Common myeloid progenitor, CD34-positive (primary cell): ENCODE measurements around the gene ZGRF1.

Source experiments
- CTCF ChIA-PET: fragments of 350-600 bp; sonication (Branson Sonifier 250); formaldehyde crosslinking; loops from one replicate; lab custom pipeline; 2021; ENCODE audit warnings: antibody characterized with exemption; lab: Charles Lee
- POLR2A ChIA-PET: fragments of 350-600 bp; sonication (Branson Sonifier 250); formaldehyde crosslinking; loops from one replicate; lab custom pipeline; 2021; ENCODE audit warnings: antibody characterized with exemption; lab: Charles Lee
- DNase-seq, 3 donors: peaks; one replicate each; pipeline versions ENCODE4 v3.0.0 to v3.0.0-alpha.2; 2013
- H3K27ac ChIP-seq, 2 experiments: 1 replicate in 1 of 2; 2 replicates in 1 of 2; pipeline ENCODE4 v1.7.0; 2013; ENCODE audit warnings: inconsistent platforms in 2 of 2, low read length in 2 of 2, mild to moderate bottlenecking in 2 of 2, low read depth in 1 of 2, moderate library complexity in 1 of 2; ENCODE audit not compliant: severe bottlenecking in 2 of 2, insufficient read depth in 1 of 2, poor library complexity in 1 of 2
- H3K27me3 ChIP-seq, 5 experiments: replicated peaks in 2 of 5; 1 replicate in 3 of 5; 2 replicates in 2 of 5; pipeline versions ENCODE4 v1.6.1 to v1.7.0; 2013; ENCODE audit warnings: low read length in 4 of 5, mild to moderate bottlenecking in 2 of 5, moderate library complexity in 2 of 5, inconsistent platforms in 1 of 5; ENCODE audit not compliant: insufficient read depth in 5 of 5, control insufficient read depth in 4 of 5
- H3K36me3 ChIP-seq, 4 experiments: 1 replicate in 2 of 4; 2 replicates in 2 of 4; pipeline versions ENCODE4 v1.6.1 to v1.7.0; 2013; ENCODE audit warnings: low read length in 3 of 4, control low read depth in 1 of 4, mild to moderate bottlenecking in 1 of 4; ENCODE audit not compliant: control insufficient read depth in 4 of 4, insufficient read depth in 4 of 4
- H3K4me1 ChIP-seq, 4 experiments: 1 replicate in 3 of 4; 2 replicates in 1 of 4; pipeline versions ENCODE4 v1.6.1 to v1.7.1; 2013; ENCODE audit warnings: low read length in 3 of 4, mild to moderate bottlenecking in 3 of 4, control low read depth in 1 of 4, inconsistent platforms in 1 of 4, moderate library complexity in 1 of 4; ENCODE audit not compliant: control insufficient read depth in 4 of 4, insufficient read depth in 4 of 4; ENCODE audit errors: control extremely low read depth in 1 of 4
- H3K4me3 ChIP-seq, 7 experiments: 1 replicate in 4 of 7; 2 replicates in 3 of 7; pipeline versions ENCODE4 v1.5.1 to v1.7.0; 2013; ENCODE audit warnings: mild to moderate bottlenecking in 7 of 7, low read length in 6 of 7, moderate library complexity in 6 of 7, inconsistent platforms in 2 of 7, low read depth in 2 of 7, control low read depth in 1 of 7; ENCODE audit not compliant: insufficient read depth in 4 of 7, control insufficient read depth in 1 of 7; ENCODE audit errors: extremely low read depth in 1 of 7
- H3K9me3 ChIP-seq, 5 experiments: 1 replicate in 4 of 5; 2 replicates in 1 of 5; pipeline versions ENCODE4 v1.6.1 to v1.7.1; 2013; ENCODE audit warnings: low read length in 4 of 5, mild to moderate bottlenecking in 2 of 5, inconsistent platforms in 1 of 5, low read depth in 1 of 5, moderate library complexity in 1 of 5; ENCODE audit not compliant: control insufficient read depth in 4 of 5, insufficient read depth in 2 of 5; ENCODE audit errors: control extremely low read depth in 1 of 5
- WGBS: methylation state at CpG from one replicate; pipeline ENCODE4 v1.1.5; 2013; ENCODE audit not compliant: insufficient coverage; 5-methylcytosine and 5-hydroxymethylcytosine counted together

Gene ZGRF1

DNA sequence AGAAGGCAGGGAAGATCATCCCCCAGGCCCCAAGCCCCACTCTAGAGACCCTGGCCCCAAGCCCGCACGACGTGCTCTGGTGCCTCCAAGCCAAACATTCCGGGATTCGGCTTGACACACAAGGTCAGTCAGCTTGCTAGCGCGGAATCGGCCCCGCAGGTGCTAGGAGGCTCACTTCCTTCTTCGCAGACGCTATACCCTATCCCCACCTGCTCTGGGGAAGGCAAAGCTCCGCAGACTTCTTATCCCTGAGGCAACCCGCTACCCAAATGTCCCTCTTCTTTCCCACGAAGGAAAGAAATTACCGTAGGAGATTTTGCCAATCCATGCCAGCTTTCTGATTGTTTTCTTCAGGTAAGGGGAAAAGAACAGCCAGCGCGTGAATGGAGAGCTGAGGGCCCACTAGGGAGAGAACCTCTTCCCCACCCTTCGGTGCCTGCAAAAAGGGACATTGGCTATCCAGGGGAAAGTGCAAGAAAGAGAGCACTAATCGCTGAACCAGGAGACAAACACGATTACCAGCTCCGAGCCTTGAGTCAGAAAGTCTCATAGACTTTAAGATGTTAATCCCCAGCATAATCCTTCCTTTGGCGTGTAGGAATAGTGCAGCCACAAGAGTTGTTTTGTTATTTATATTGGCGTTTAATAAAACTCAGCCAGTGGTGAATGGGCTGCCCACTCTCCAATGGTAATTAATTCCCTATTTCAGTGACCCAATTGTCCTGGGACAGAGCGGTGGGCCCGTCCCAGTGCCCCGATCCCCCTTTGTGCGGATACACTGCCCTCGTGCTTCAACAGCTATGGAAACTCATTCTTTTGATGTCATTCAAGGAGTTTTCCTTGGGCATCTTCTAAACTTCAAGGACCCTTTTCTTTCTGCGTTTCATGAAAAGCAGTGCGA lies 115.3 kb downstream of the ZGRF1 start:
- 6% methylated on average over 25 of the region's 30 CpGs for WGBS
- CTCF ChIA-PET, result interaction anchor here (1.5 to 4.4 kb wide), 5 partner anchors 9 to 199 kb away, joined by 5 to 27 read pairs (median 10); no protein-coding TSS in a partner anchor
- Histone ChIP-seq H3K36me3 (no peaks in the 10 kb centered on the region), H3K27ac (no peak overlapping the region), H3K27me3 (peaks cover 38 to 99% (median 74%) of the 10 kb centered on the region in 5 experiments), H3K4me1 (peaks cover 5 to 39% (median 27%) of the 10 kb centered on the region in 4 experiments), H3K4me3 (no peak overlapping the region), H3K9me3 (peaks cover 0 to 10% (median 7%) of the 10 kb centered on the region in 5 experiments)
- POLR2A ChIA-PET, result no interaction called here
- DNase-seq, result peak in 1 of 3 donors; percentile 33

DNA sequence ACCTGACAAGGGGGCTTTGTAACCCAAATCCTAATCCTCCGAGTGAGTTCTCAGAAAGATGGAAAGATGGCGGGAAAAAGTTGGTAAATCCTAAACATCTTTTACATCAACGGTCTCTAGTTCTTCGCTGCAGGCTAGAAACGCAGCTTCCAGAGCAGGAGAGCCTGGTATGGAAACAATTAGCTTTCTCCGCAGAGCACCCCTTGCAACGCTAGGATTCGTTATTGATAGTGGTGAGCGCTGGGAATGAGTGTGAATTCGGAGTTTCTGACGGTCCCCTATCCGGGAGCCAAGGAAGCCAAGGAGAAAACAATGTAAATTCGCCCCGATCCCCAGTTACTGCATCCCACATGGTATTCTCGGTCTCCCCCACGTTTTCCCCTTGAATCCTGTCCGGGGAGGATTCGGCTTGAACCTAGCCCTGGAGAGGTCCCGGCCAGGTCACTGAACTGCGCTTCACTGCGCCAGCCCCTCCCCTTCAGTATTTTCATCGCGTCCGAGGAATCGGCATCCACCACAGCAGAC lies 116.0 kb downstream of the ZGRF1 start:
- WGBS, result 4% methylated on average over 25 of the region's 25 CpGs
- no peak overlapping the region for H3K27ac ChIP-seq
- no peaks in the 10 kb centered on the region for H3K36me3 ChIP-seq
- H3K4me1 ChIP-seq, result peaks cover 5 to 45% (median 34%) of the 10 kb centered on the region in 4 experiments
- ChIA-PET POLR2A (no interaction called here), CTCF (interaction anchor here (1.5 to 4.4 kb wide), 4 partner anchors 8 to 198 kb away, joined by 5 to 19 read pairs (median 9); no protein-coding TSS in a partner anchor)
- no peak overlapping the region for H3K4me3 ChIP-seq
- no peak for DNase-seq
- H3K27me3 ChIP-seq, result peaks cover 39 to 99% (median 72%) of the 10 kb centered on the region in 5 experiments
- peaks cover 0 to 10% (median 7%) of the 10 kb centered on the region in 5 experiments for H3K9me3 ChIP-seq

DNA sequence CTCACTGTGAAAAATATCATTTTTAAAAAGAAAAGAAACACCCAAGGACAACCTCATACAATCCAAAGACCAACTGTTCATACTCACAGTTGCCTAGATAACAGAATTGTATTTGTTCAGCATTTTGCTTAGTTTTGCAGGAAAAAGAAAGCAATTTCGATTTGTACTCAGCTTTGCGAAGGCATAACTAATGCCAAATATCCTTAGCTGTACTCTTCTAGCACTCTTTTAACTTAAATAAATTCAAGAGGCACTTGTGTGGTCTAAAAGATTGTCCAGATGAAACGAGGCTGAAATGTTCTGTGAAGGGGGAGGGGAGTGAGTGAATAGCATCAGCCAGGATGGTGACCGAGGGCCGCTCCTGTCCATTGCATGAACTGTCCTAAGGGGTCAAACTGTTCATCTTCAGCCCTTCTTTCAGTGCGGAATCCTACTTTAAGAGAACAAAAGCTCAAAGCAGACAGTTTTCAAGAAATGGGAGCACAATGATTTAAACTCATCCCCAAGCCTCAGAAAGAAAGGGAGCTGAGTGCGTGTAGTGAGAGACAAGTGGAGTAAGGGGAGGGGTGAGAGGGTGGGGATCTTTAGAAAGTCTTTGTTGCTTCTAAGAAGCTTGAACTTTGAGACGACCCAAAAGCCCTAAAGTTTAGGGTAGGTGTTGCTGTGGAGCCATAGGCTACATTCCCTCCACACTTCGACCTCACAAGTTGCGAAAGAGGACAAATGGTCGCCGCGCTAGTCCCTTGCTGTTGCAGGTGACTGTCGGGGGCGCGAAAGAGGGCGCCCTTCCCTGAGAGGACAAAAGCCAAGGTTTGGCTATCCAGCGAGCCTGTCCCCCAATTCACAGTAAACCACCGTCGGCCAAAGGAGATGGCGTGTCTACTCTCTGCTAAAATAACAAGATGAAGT lies 116.8 kb downstream of the ZGRF1 start:
- CTCF ChIA-PET, result interaction anchor here (0.9 to 3.3 kb wide), 4 partner anchors 10 to 198 kb away, joined by 5 to 10 read pairs (median 7); no protein-coding TSS in a partner anchor
- peak in 1 of 3 donors; percentile 27 for DNase-seq
- POLR2A ChIA-PET, result no interaction called here
- Histone ChIP-seq H3K36me3 (no peaks in the 10 kb centered on the region), H3K27me3 (peaks cover 41 to 99% (median 73%) of the 10 kb centered on the region in 5 experiments), H3K9me3 (peaks cover 0 to 10% (median 7%) of the 10 kb centered on the region in 5 experiments), H3K4me3 (no peak overlapping the region), H3K27ac (no peak overlapping the region), H3K4me1 (peaks cover 5 to 52% (median 41%) of the 10 kb centered on the region in 4 experiments)
- WGBS, result 11% methylated on average over 14 of the region's 21 CpGs

DNA sequence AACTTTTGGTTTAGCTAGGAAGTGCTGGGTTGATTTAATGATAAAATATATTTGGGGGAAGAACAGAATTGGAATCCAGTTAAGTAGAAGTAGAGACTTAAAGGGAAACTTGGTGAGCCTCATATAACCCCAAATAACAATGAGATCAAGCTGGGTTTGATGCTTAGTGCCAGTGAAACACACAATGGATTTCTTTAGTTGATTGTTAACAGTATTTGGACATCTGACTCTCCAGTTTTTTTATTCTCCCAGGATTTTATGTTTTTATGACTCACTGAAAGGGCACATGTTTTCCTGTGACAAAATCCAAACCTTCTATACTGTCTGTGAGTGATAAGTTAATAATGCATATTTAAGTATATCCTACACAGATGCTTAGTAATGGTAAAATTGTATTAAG lies 118.0 kb downstream of the ZGRF1 start:
- Histone ChIP-seq H3K9me3 (peaks cover 0 to 10% (median 7%) of the 10 kb centered on the region in 5 experiments), H3K27ac (no peak overlapping the region), H3K36me3 (no peaks in the 10 kb centered on the region), H3K4me1 (peaks cover 5 to 52% (median 43%) of the 10 kb centered on the region in 4 experiments), H3K4me3 (no peak overlapping the region), H3K27me3 (peaks cover 48 to 100% (median 77%) of the 10 kb centered on the region in 5 experiments)
- CTCF ChIA-PET, result interaction anchor here (1.7 kb wide), 1 partner anchor 190 kb away, joined by 4 read pairs; no protein-coding TSS in a partner anchor
- POLR2A ChIA-PET, result no interaction called here
- DNase-seq, result peak in 1 of 3 donors; percentile 5

DNA sequence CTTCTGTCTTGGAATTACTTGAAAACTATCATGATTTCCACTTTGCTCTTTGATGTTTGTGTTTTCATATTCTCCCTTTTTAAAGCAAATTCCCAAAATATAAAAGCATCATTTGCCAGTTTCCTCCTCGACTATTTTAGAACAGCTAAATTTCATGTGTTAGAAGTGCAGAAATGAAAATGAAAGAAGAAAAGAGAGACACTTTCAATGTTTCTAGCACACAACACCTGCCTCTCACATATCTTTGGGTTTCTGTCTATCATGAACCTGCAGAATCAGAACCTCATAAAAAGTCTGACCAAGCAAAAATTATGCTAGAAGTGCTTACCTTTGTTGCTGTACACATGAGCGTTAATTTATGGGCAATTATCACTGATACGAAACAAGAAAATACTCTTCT lies 118.8 kb downstream of the ZGRF1 start:
- Histone ChIP-seq H3K36me3 (no peaks in the 10 kb centered on the region), H3K27ac (no peak overlapping the region), H3K4me1 (peaks cover 2 to 44% (median 35%) of the 10 kb centered on the region in 4 experiments), H3K4me3 (no peak overlapping the region), H3K9me3 (peaks cover 0 to 10% (median 7%) of the 10 kb centered on the region in 5 experiments), H3K27me3 (peaks cover 50 to 100% (median 76%) of the 10 kb centered on the region in 5 experiments)
- peak in 1 of 3 donors; percentile 23 for DNase-seq
- ChIA-PET POLR2A (no interaction called here), CTCF (interaction anchor here (1.7 kb wide), 1 partner anchor 190 kb away, joined by 4 read pairs; no protein-coding TSS in a partner anchor)
- no CpG with 5 or more reads among the region's 3 CpGs for WGBS

- ChIA-PET CTCF (interaction anchor here (1.7 kb wide), 1 partner anchor 189 kb away, joined by 4 read pairs; no protein-coding TSS in a partner anchor), POLR2A (no interaction called here)
- H3K4me3 ChIP-seq, result peak overlapping the region in 1 of 7 experiments; percentile 36
- DNase-seq, result peak in 1 of 3 donors; percentile 30
- peaks cover 0 to 37% (median 33%) of the 10 kb centered on the region in 4 experiments for H3K4me1 ChIP-seq
- 9% methylated on average over 15 of the region's 20 CpGs for WGBS
- peaks cover 53 to 100% (median 75%) of the 10 kb centered on the region in 5 experiments for H3K27me3 ChIP-seq
- H3K9me3 ChIP-seq, result peaks cover 0 to 10% (median 7%) of the 10 kb centered on the region in 5 experiments
- no peaks in the 10 kb centered on the region for H3K36me3 ChIP-seq
- H3K27ac ChIP-seq, result no peak overlapping the region
Measured at GRCh38 chr4:112517067-112517634, 119.6 kb downstream of the ZGRF1 start.
